ENCODE measurements around the gene ADAMTS20.
"Not testable (repeated sequence)": the region's sequence is repeated elsewhere in the genome, so short reads cannot be mapped to it uniquely, and the experiment has no call there.

The ADAMTS20 gene

GRCh38 chr12:43551971-43552559 lies at the start of gene ADAMTS20:
TSS of gene ADAMTS20 (minus strand) at chr12:43552203. CDS start at chr12:43551921, 282 bp downstream.
- in situ Hi-C loops (cut with MboI; ENCODE audit: low pct_unique_long_range_greater_than_20kb, low sequenced_read_pairs), result no loop called here
- DNase-seq, result no peak

GRCh38 chr12:43599708-43600107 lies 47.7 kb upstream of the ADAMTS20 start:
- DNase-seq, result no peak
- in situ Hi-C loops (cut with MboI; ENCODE audit: low pct_unique_long_range_greater_than_20kb, low sequenced_read_pairs), result no loop called here

GRCh38 chr12:43599066-43599465 lies 47.1 kb upstream of the ADAMTS20 start:
- in situ Hi-C loops (cut with MboI; ENCODE audit: low pct_unique_long_range_greater_than_20kb, low sequenced_read_pairs), result no loop called here

GRCh38 chr12:43590307-43590706 lies 38.3 kb upstream of the ADAMTS20 start:
- DNase-seq, result no peak
- in situ Hi-C loops (cut with MboI; ENCODE audit: low pct_unique_long_range_greater_than_20kb, low sequenced_read_pairs), result no loop called here

More at GRCh38 chr12:43599066-43599465, 47.1 kb upstream of the ADAMTS20 start:
- DNase-seq, result no peak

GRCh38 chr12:43586646-43587245 lies 34.7 kb upstream of the ADAMTS20 start:
- in situ Hi-C loops (cut with MboI; ENCODE audit: low pct_unique_long_range_greater_than_20kb, low sequenced_read_pairs), result no loop called here
- no peak for DNase-seq

GRCh38 chr12:43585676-43586075 lies 33.7 kb upstream of the ADAMTS20 start:
- in situ Hi-C loops (cut with MboI; ENCODE audit: low pct_unique_long_range_greater_than_20kb, low sequenced_read_pairs), result no loop called here
- no peak for DNase-seq

GRCh38 chr12:43580601-43581000 lies 28.6 kb upstream of the ADAMTS20 start:
- DNase-seq, result no peak
- in situ Hi-C loops (cut with MboI; ENCODE audit: low pct_unique_long_range_greater_than_20kb, low sequenced_read_pairs), result no loop called here

- no peak for DNase-seq
- in situ Hi-C loops (cut with MboI; ENCODE audit: low pct_unique_long_range_greater_than_20kb, low sequenced_read_pairs), result no loop called here
Measured at GRCh38 chr12:43579206-43579605, 27.2 kb upstream of the ADAMTS20 start.

- DNase-seq, result no peak
- in situ Hi-C loops (cut with MboI; ENCODE audit: low pct_unique_long_range_greater_than_20kb, low sequenced_read_pairs), result no loop called here
Measured at GRCh38 chr12:43578782-43579181, 26.8 kb upstream of the ADAMTS20 start.

- in situ Hi-C loops (cut with MboI; ENCODE audit: low pct_unique_long_range_greater_than_20kb, low sequenced_read_pairs), result no loop called here
- no peak for DNase-seq
Measured at GRCh38 chr12:43577381-43577780, 25.4 kb upstream of the ADAMTS20 start.

GRCh38 chr12:43576162-43576561 lies 24.2 kb upstream of the ADAMTS20 start:
- DNase-seq, result no peak
- in situ Hi-C loops (cut with MboI; ENCODE audit: low pct_unique_long_range_greater_than_20kb, low sequenced_read_pairs), result no loop called here

GRCh38 chr12:43571885-43572284 lies 19.9 kb upstream of the ADAMTS20 start:
- no peak for DNase-seq
- in situ Hi-C loops (cut with MboI; ENCODE audit: low pct_unique_long_range_greater_than_20kb, low sequenced_read_pairs), result no loop called here

- DNase-seq, result no peak
- in situ Hi-C loops (cut with MboI; ENCODE audit: low pct_unique_long_range_greater_than_20kb, low sequenced_read_pairs), result no loop called here
Measured at GRCh38 chr12:43556057-43556456, 4.1 kb upstream of the ADAMTS20 start.

GRCh38 chr12:43551279-43551970 lies 578 bp downstream of the ADAMTS20 start:
- DNase-seq, result no peak
- in situ Hi-C loops (cut with MboI; ENCODE audit: low pct_unique_long_range_greater_than_20kb, low sequenced_read_pairs), result no loop called here

- in situ Hi-C loops (cut with MboI; ENCODE audit: low pct_unique_long_range_greater_than_20kb, low sequenced_read_pairs), result no loop called here
- DNase-seq, result no peak
Measured at GRCh38 chr12:43550831-43551271, 1.2 kb downstream of the ADAMTS20 start.

GRCh38 chr12:43544703-43545102 lies 7.3 kb downstream of the ADAMTS20 start:
- DNase-seq, result no peak
- in situ Hi-C loops (cut with MboI; ENCODE audit: low pct_unique_long_range_greater_than_20kb, low sequenced_read_pairs), result no loop called here

- no peak for DNase-seq
- in situ Hi-C loops (cut with MboI; ENCODE audit: low pct_unique_long_range_greater_than_20kb, low sequenced_read_pairs), result no loop called here
Measured at GRCh38 chr12:43540470-43540869, 11.5 kb downstream of the ADAMTS20 start.

- DNase-seq; in situ Hi-C loops (cut with MboI; ENCODE audit: low pct_unique_long_range_greater_than_20kb, low sequenced_read_pairs): not testable (repeated sequence)
Measured at GRCh38 chr12:43537675-43538074, 14.3 kb downstream of the ADAMTS20 start.

GRCh38 chr12:43516045-43516444 lies 36.0 kb downstream of the ADAMTS20 start:
- no peak for DNase-seq
- in situ Hi-C loops (cut with MboI; ENCODE audit: low pct_unique_long_range_greater_than_20kb, low sequenced_read_pairs), result no loop called here

GRCh38 chr12:43501703-43502102 lies 50.3 kb downstream of the ADAMTS20 start:
- peak; percentile 29 for DNase-seq

More at GRCh38 chr12:43501703-43502102, 50.3 kb downstream of the ADAMTS20 start:
- in situ Hi-C loops (cut with MboI; ENCODE audit: low pct_unique_long_range_greater_than_20kb, low sequenced_read_pairs), result no loop called here
